Effector memory CD8-positive, alpha-beta T cell (primary cell): ENCODE results near the gene TMUB1.
A peak's percentile ranks its signal among the peaks of the same experiment; 100 is the strongest.

Source experiments
- ATAC-seq: fragments of 150-1000 bp; cut with Tn5 transposase; replicated peaks from 2 replicates; pipeline ENCODE4 v1.10.0; 2021; ENCODE audit warnings: mild to moderate bottlenecking, moderate library complexity
- DNase-seq, 3 experiments: peaks; one replicate each; pipeline ENCODE4 v3.0.0; 2021
- H3K27ac Mint-ChIP-seq, 2 donors: one replicate each; pipeline ENCODE4 v1.8.0; 2022; ENCODE audit warnings: mild to moderate bottlenecking in 2 of 2, mixed read lengths in 2 of 2, moderate library complexity in 2 of 2
- H3K27me3 Mint-ChIP-seq, 2 donors: one replicate each; pipeline ENCODE4 v1.8.0; 2022; ENCODE audit warnings: mixed read lengths in 2 of 2
- H3K36me3 Mint-ChIP-seq: one replicate; pipeline ENCODE4 v1.8.0; 2022; ENCODE audit warnings: mild to moderate bottlenecking, moderate library complexity, mixed read lengths; ENCODE audit not compliant: insufficient read depth
- H3K4me1 Mint-ChIP-seq, 2 donors: one replicate each; pipeline ENCODE4 v1.8.0; 2022; ENCODE audit warnings: low read depth in 2 of 2, mixed read lengths in 2 of 2
- H3K4me3 Mint-ChIP-seq, 2 donors: one replicate each; pipeline ENCODE4 v1.8.0; 2022; ENCODE audit warnings: mild to moderate bottlenecking in 2 of 2, mixed read lengths in 2 of 2, moderate library complexity in 2 of 2
- H3K9me3 Mint-ChIP-seq, 2 donors: one replicate each; pipeline ENCODE4 v1.8.0; 2022; ENCODE audit warnings: mixed read lengths in 2 of 2

Gene TMUB1

GRCh38 chr7:151103973-151104372 lies 20.7 kb upstream of the TMUB1 start:
- Mint-ChIP-seq H3K36me3 (peaks cover 13% of the 10 kb centered on the region), H3K27me3 (no peaks in the 10 kb centered on the region), H3K27ac (no peak overlapping the region), H3K9me3 (no peaks in the 10 kb centered on the region), H3K4me1 (peaks cover 0 to 3% of the 10 kb centered on the region in 2 donors), H3K4me3 (no peak overlapping the region)
- no peak for DNase-seq
- no peak for ATAC-seq

GRCh38 chr7:151102991-151103390 lies 19.7 kb upstream of the TMUB1 start:
- Mint-ChIP-seq H3K27ac (no peak overlapping the region), H3K4me1 (peaks cover 0 to 3% of the 10 kb centered on the region in 2 donors), H3K27me3 (no peaks in the 10 kb centered on the region), H3K36me3 (peaks cover 13% of the 10 kb centered on the region), H3K9me3 (no peaks in the 10 kb centered on the region), H3K4me3 (no peak overlapping the region)
- DNase-seq (no peak), ATAC-seq (no peak)

GRCh38 chr7:151101621-151102396 lies 18.5 kb upstream of the TMUB1 start:
- Mint-ChIP-seq H3K27ac (peak overlapping the region in 1 of 2 donors; percentile 65), H3K36me3 (peaks cover 12% of the 10 kb centered on the region), H3K4me1 (peaks cover 0 to 3% of the 10 kb centered on the region in 2 donors), H3K9me3 (no peaks in the 10 kb centered on the region), H3K27me3 (no peaks in the 10 kb centered on the region), H3K4me3 (no peak overlapping the region)
- DNase-seq (no peak), ATAC-seq (no peak)

- ATAC-seq (no peak), DNase-seq (no peak)
- H3K27ac Mint-ChIP-seq: peak overlapping the region in 1 of 2 donors; percentile 65
- no peaks in the 10 kb centered on the region for H3K27me3 Mint-ChIP-seq
- H3K4me1 Mint-ChIP-seq: peaks cover 0 to 3% of the 10 kb centered on the region in 2 donors
- peaks cover 7% of the 10 kb centered on the region for H3K36me3 Mint-ChIP-seq
- no peaks in the 10 kb centered on the region for H3K9me3 Mint-ChIP-seq
- H3K4me3 Mint-ChIP-seq: no peak overlapping the region
Observed at GRCh38 chr7:151100921-151101320, 17.6 kb upstream of the TMUB1 start.

GRCh38 chr7:151099486-151100211 lies 16.4 kb upstream of the TMUB1 start:
- no peaks in the 10 kb centered on the region for H3K9me3 Mint-ChIP-seq
- no peak overlapping the region for H3K4me3 Mint-ChIP-seq
- DNase-seq (no peak), ATAC-seq (no peak)
- no peaks in the 10 kb centered on the region for H3K27me3 Mint-ChIP-seq
- peaks cover 6% of the 10 kb centered on the region for H3K36me3 Mint-ChIP-seq
- H3K4me1 Mint-ChIP-seq: peaks cover 0 to 3% of the 10 kb centered on the region in 2 donors
- H3K27ac Mint-ChIP-seq: no peak overlapping the region

GRCh38 chr7:151095828-151096475 lies 12.7 kb upstream of the TMUB1 start:
- Mint-ChIP-seq H3K4me3 (no peak overlapping the region), H3K27me3 (no peaks in the 10 kb centered on the region), H3K4me1 (peaks cover 0 to 3% of the 10 kb centered on the region in 2 donors), H3K36me3 (peaks cover 4% of the 10 kb centered on the region), H3K27ac (peak overlapping the region in 1 of 2 donors; percentile 10), H3K9me3 (no peaks in the 10 kb centered on the region)
- no peak for DNase-seq
- no peak for ATAC-seq

- peaks cover 0 to 2% of the 10 kb centered on the region in 2 donors for H3K4me1 Mint-ChIP-seq
- peaks cover 3% of the 10 kb centered on the region for H3K36me3 Mint-ChIP-seq
- ATAC-seq: no peak
- no peaks in the 10 kb centered on the region for H3K27me3 Mint-ChIP-seq
- DNase-seq: no peak
- H3K27ac Mint-ChIP-seq: no peak overlapping the region
- H3K9me3 Mint-ChIP-seq: no peaks in the 10 kb centered on the region
- no peak overlapping the region for H3K4me3 Mint-ChIP-seq
Observed at GRCh38 chr7:151095123-151095797, 12.0 kb upstream of the TMUB1 start.

- no peak for ATAC-seq
- no peak overlapping the region for H3K27ac Mint-ChIP-seq
- H3K4me1 Mint-ChIP-seq: peaks cover 4 to 5% of the 10 kb centered on the region in 2 donors
- no peaks in the 10 kb centered on the region for H3K9me3 Mint-ChIP-seq
- no peak overlapping the region for H3K4me3 Mint-ChIP-seq
- H3K27me3 Mint-ChIP-seq: no peaks in the 10 kb centered on the region
- H3K36me3 Mint-ChIP-seq: peaks cover 3% of the 10 kb centered on the region
- DNase-seq: no peak
Observed at GRCh38 chr7:151094675-151095074, 11.4 kb upstream of the TMUB1 start.

- peaks cover 3% of the 10 kb centered on the region for H3K36me3 Mint-ChIP-seq
Observed at GRCh38 chr7:151093748-151094147, 10.5 kb upstream of the TMUB1 start.

GRCh38 chr7:151091988-151092387 lies 8.7 kb upstream of the TMUB1 start:
- Mint-ChIP-seq H3K4me3 (no peak overlapping the region), H3K4me1 (peaks cover 6 to 16% of the 10 kb centered on the region in 2 donors), H3K27me3 (no peaks in the 10 kb centered on the region), H3K27ac (no peak overlapping the region), H3K36me3 (peaks cover 7% of the 10 kb centered on the region), H3K9me3 (no peaks in the 10 kb centered on the region)
- DNase-seq (no peak), ATAC-seq (no peak)

More at GRCh38 chr7:151093748-151094147, 10.5 kb upstream of the TMUB1 start:
- no peak overlapping the region for H3K27ac Mint-ChIP-seq
- DNase-seq: no peak
- peaks cover 6 to 10% of the 10 kb centered on the region in 2 donors for H3K4me1 Mint-ChIP-seq
- H3K9me3 Mint-ChIP-seq: no peaks in the 10 kb centered on the region
- H3K27me3 Mint-ChIP-seq: no peaks in the 10 kb centered on the region
- ATAC-seq: no peak
- no peak overlapping the region for H3K4me3 Mint-ChIP-seq

GRCh38 chr7:151091431-151091830 lies 8.1 kb upstream of the TMUB1 start:
- no peaks in the 10 kb centered on the region for H3K27me3 Mint-ChIP-seq
- no peak overlapping the region for H3K4me3 Mint-ChIP-seq
- DNase-seq (no peak), ATAC-seq (no peak)
- peaks cover 6 to 16% of the 10 kb centered on the region in 2 donors for H3K4me1 Mint-ChIP-seq
- no peaks in the 10 kb centered on the region for H3K9me3 Mint-ChIP-seq
- H3K27ac Mint-ChIP-seq: no peak overlapping the region
- H3K36me3 Mint-ChIP-seq: peaks cover 8% of the 10 kb centered on the region

GRCh38 chr7:151091003-151091402 lies 7.7 kb upstream of the TMUB1 start:
- Mint-ChIP-seq H3K36me3 (peaks cover 8% of the 10 kb centered on the region), H3K27ac (no peak overlapping the region), H3K4me3 (no peak overlapping the region), H3K27me3 (no peaks in the 10 kb centered on the region), H3K9me3 (no peaks in the 10 kb centered on the region), H3K4me1 (peaks cover 6 to 16% of the 10 kb centered on the region in 2 donors)
- DNase-seq (no peak), ATAC-seq (no peak)
